Activated CD4-positive, alpha-beta T cell treated with anti-CD3 and anti-CD28 coated beads for 36 hours (primary cell): ENCODE results near the gene IPCEF1. TPM values are rescaled to one million over a fixed set of nuclear protein-coding genes. Genes with fewer than 3 reads are reported as not detected.
"Not testable (repeated sequence)": the region's sequence is repeated elsewhere in the genome, so short reads cannot be mapped to it uniquely, and the experiment has no call there.

ENCODE experiments used
- ATAC-seq: fragments of 200-7000 bp; cut with Tn5 transposase; one replicate; pipeline ENCODE4 v1.10.0; 2021; ENCODE audit warnings: mild to moderate bottlenecking, moderate library complexity
- CTCF ChIA-PET: fragments of 350-600 bp; sonication (Branson Sonifier 250); formaldehyde crosslinking; loops from one replicate; lab custom pipeline; 2021; ENCODE audit warnings: antibody characterized with exemption; lab: Charles Lee
- POLR2A ChIA-PET: fragments of 350-600 bp; sonication (Branson Sonifier 250); formaldehyde crosslinking; loops from one replicate; lab custom pipeline; 2021; ENCODE audit warnings: antibody characterized with exemption, inconsistent platforms; lab: Charles Lee
- DNase-seq: peaks from one replicate; pipeline ENCODE4 v3.0.0-alpha.2; 2020
- H3K27ac Mint-ChIP-seq: one replicate; pipeline ENCODE4 v1.8.0; 2021; ENCODE audit warnings: mixed read lengths
- H3K27me3 Mint-ChIP-seq: one replicate; pipeline ENCODE4 v1.8.0; 2021; ENCODE audit warnings: mixed read lengths
- H3K36me3 Mint-ChIP-seq: one replicate; pipeline ENCODE4 v1.8.0; 2021; ENCODE audit warnings: low read depth, mixed read lengths
- H3K4me1 Mint-ChIP-seq: one replicate; pipeline ENCODE4 v1.8.0; 2021; ENCODE audit warnings: mixed read lengths
- H3K4me3 Mint-ChIP-seq: one replicate; pipeline ENCODE4 v1.8.0; 2021; ENCODE audit warnings: mild to moderate bottlenecking, moderate library complexity, mixed read lengths
- H3K9me3 Mint-ChIP-seq: one replicate; pipeline ENCODE4 v1.8.0; 2021; ENCODE audit warnings: low read depth, mixed read lengths
- intact Hi-C, 2 experiments: fragments of 100-400 bp; cut with DNase I in 1 of 2; cut with micrococcal nuclease in 1 of 2; formaldehyde crosslinking; loops; one replicate each; pipeline versions ENCODE4 v1.14.2 to v1.15.1; 2022 to 2024; cut with DNase I, micrococcal nuclease
- total RNA-seq, 2 experiments: library from RNA; stranded (reverse); gene quantifications; one replicate each; pipeline ENCODE4 v1.2.3, GENCODE V29; 2021

Gene IPCEF1
- total RNA-seq, 2 experiments from 2014 or later, result 10.9 to 11.6 TPM

DNA sequence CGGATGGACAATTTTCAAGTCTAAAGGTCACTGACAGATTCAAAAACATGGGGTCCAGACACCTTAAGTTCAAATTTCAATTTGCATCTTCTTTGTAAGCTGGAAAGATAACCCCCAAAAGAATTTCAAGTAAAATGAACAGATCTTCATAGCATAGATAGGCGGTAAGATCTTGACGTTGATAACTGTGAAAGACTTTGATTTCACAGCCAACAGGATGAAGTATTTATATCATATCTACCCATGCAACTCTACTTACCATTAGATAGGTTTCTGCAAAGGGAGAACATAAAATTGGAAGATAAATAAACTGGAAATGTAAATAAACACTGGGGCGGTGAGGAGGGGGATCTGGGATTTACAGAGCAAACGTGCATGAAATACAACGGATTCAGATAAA lies 137.8 kb downstream of the IPCEF1 start:
- Mint-ChIP-seq H3K27ac (peak overlapping the region; percentile 32), H3K4me3 (peak overlapping the region; percentile 21), H3K27me3 (no peaks in the 10 kb centered on the region), H3K9me3 (no peaks in the 10 kb centered on the region), H3K4me1 (peaks cover 60% of the 10 kb centered on the region), H3K36me3 (peaks cover 27% of the 10 kb centered on the region)
- CTCF ChIA-PET, result interaction anchor here (0.6 kb wide), 1 partner anchor 56 kb away, joined by 3 read pairs; no protein-coding TSS in a partner anchor
- POLR2A ChIA-PET, result interaction anchor here (1.6 kb wide), 1 partner anchor 28 kb away, joined by 5 read pairs; no protein-coding TSS in a partner anchor
- intact Hi-C loops, result no loop called here
- no peak for DNase-seq
- ATAC-seq, result no peak

DNA sequence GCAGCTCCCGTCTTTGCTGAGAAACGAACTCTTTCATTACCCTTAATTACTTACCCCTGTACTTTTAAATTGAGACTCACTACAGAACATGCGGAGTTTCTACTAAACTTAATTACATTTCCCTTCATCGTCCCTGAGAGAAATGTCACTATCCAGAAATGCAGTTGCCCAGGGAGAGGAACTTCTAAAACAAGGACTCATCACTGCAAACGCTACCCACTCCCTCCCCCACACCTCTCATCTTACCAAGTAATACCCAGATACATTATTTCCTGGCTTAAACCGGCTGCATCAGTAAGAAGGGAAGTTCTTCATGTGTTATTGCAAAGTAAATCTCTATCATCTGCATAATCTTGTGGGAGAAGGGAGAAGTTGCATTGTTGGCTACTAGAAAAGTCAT lies 138.3 kb downstream of the IPCEF1 start:
- peak overlapping the region; percentile 88 for H3K27ac Mint-ChIP-seq
- H3K27me3 Mint-ChIP-seq, result no peaks in the 10 kb centered on the region
- H3K4me3 Mint-ChIP-seq, result peak overlapping the region; percentile 48
- H3K36me3 Mint-ChIP-seq, result peaks cover 30% of the 10 kb centered on the region
- CTCF ChIA-PET, result interaction anchor here (0.6 kb wide), 1 partner anchor 56 kb away, joined by 3 read pairs; no protein-coding TSS in a partner anchor
- POLR2A ChIA-PET, result interaction anchor here (0.8 to 1.6 kb wide), 2 partner anchors 29 to 33 kb away, joined by 3 to 5 read pairs; no protein-coding TSS in a partner anchor
- intact Hi-C loops, result no loop called here
- H3K4me1 Mint-ChIP-seq, result peaks cover 55% of the 10 kb centered on the region
- ATAC-seq, result peak; percentile 90
- H3K9me3 Mint-ChIP-seq, result no peaks in the 10 kb centered on the region
- DNase-seq, result peak; percentile 63

DNA sequence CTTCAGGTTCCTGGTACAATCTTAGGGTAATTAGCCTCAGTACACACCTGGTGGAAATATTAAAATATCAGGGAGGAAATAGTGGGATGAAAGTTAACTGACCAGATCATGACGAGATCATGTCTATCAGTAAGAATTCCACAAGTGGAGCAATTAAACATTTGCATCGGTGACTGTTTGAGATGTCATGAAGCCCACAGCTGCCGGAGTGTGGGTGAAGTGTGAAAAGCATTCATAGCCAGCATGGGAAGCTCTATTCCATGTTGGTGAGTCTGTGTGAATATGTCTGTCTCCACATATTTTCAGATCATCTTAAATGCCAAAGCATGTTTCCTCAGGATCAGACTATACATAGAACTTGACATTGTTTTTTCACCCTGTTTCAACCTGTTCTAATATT lies 142.8 kb downstream of the IPCEF1 start:
- ChIA-PET POLR2A (no interaction called here), CTCF (interaction anchor here (1.1 to 2.7 kb wide), 2 partner anchors 34 to 56 kb away, joined by 3 to 6 read pairs; no protein-coding TSS in a partner anchor)
- no peak overlapping the region for H3K27ac Mint-ChIP-seq
- H3K9me3 Mint-ChIP-seq, result no peaks in the 10 kb centered on the region
- DNase-seq, result no peak
- peaks cover 31% of the 10 kb centered on the region for H3K36me3 Mint-ChIP-seq
- H3K4me3 Mint-ChIP-seq, result no peak overlapping the region
- peaks cover 36% of the 10 kb centered on the region for H3K4me1 Mint-ChIP-seq
- no peaks in the 10 kb centered on the region for H3K27me3 Mint-ChIP-seq
- intact Hi-C loops, result no loop called here
- ATAC-seq, result no peak

DNA sequence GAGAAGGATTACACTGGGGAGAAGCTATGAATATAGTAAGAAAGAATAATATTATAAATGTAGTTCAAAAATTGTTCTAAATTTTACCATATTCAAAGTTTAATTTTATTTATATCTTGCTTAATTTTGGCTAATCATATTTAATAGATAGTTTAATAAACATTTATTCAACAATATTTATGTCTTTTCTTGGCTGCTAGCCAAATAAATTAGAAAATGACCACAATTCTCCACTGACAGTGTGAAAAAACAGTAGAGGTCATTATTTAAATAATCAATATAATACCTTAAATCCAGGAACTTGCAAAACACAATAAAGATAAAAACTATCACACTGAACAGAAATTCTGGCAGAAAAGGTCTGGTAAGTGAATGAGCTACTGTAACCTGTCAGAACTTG lies 145.9 kb downstream of the IPCEF1 start:
- Mint-ChIP-seq H3K27ac (no peak overlapping the region), H3K4me1 (peaks cover 31% of the 10 kb centered on the region), H3K27me3 (no peaks in the 10 kb centered on the region), H3K9me3 (no peaks in the 10 kb centered on the region), H3K4me3 (no peak overlapping the region), H3K36me3 (peaks cover 42% of the 10 kb centered on the region)
- ChIA-PET POLR2A (interaction anchor here (0.6 to 0.7 kb wide), 2 partner anchors 693 to 1005 kb away, joined by 3 to 9 read pairs; no protein-coding TSS in a partner anchor), CTCF (interaction anchor here (0.9 to 1.6 kb wide), 2 partner anchors 12 to 128 kb away, joined by 3 read pairs; no protein-coding TSS in a partner anchor)
- intact Hi-C loops, result no loop called here
- ATAC-seq (no peak), DNase-seq (no peak)

DNA sequence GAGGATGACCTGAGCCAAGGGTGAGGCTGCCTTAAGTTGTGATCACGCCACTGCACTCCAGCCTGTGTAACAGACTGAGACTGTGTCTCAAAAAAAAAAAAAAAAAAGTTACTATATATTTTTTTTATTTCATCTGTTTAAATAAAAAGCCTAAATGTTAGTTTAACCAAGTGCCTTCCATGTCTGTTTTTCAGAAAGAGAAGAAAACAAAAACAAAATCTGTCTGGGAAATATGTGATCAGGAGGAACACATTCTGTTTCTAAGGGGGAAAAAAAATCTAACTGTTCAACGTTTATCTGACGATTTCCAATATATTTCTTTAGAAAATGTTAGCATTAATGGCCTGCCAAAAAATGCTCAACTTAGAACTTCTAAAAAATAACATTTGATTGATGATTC lies 147.0 kb downstream of the IPCEF1 start:
- peaks cover 34% of the 10 kb centered on the region for H3K4me1 Mint-ChIP-seq
- H3K27me3 Mint-ChIP-seq, result no peaks in the 10 kb centered on the region
- H3K9me3 Mint-ChIP-seq, result no peaks in the 10 kb centered on the region
- peaks cover 47% of the 10 kb centered on the region for H3K36me3 Mint-ChIP-seq
- POLR2A ChIA-PET, result no interaction called here
- CTCF ChIA-PET, result interaction anchor here (0.7 kb wide), 1 partner anchor 14 kb away, joined by 3 read pairs; no protein-coding TSS in a partner anchor
- H3K27ac Mint-ChIP-seq, result no peak overlapping the region
- DNase-seq (no peak), ATAC-seq (no peak)
- intact Hi-C loops, result no loop called here
- H3K4me3 Mint-ChIP-seq, result no peak overlapping the region

DNA sequence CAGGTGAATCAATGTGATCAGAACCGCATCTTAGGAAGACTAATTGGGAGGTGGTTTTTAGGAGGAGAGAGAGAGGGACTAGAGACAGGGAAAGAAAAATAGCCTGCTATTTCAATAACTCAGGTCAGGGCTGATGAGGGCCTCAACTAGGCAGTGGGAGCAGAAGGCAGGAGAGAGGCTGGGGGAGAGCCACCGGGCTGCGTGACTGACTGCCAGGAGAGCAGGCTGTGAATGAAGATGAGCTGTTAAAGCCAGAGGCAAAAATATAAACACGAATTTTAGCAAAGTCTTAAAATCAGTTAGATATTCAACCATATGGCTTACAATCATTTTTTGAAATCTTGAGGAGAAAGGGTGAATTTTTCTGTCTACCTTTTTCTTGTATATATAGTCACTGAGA lies 149.6 kb downstream of the IPCEF1 start:
- DNase-seq, result no peak
- H3K27me3 Mint-ChIP-seq, result no peaks in the 10 kb centered on the region
- intact Hi-C loops, result no loop called here
- no peaks in the 10 kb centered on the region for H3K9me3 Mint-ChIP-seq
- POLR2A ChIA-PET, result no interaction called here
- no peak for ATAC-seq
- H3K4me1 Mint-ChIP-seq, result peaks cover 42% of the 10 kb centered on the region
- peaks cover 56% of the 10 kb centered on the region for H3K36me3 Mint-ChIP-seq
- H3K4me3 Mint-ChIP-seq, result no peak overlapping the region
- H3K27ac Mint-ChIP-seq, result no peak overlapping the region
- CTCF ChIA-PET, result interaction anchor here (0.9 kb wide), 2 partner anchors 10 to 70 kb away, joined by 3 read pairs; no protein-coding TSS in a partner anchor

DNA sequence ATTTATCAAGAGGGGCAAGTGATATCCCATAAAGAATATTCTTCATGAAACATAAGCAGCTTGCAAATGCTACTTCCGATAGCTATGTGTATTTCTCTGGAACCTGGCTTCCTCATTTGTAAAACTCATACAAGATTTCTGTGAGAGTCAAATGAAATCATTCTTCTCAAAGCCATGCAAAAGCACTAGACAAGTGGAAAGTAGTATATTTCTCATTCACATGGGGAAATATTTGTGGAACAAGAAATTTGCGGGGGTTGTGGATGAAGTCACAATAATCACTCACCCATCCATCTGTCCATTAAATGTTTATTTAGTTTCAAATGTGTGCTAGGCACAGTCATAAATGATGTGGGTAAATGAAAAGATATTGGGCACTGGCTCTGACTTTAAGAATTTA lies 150.5 kb downstream of the IPCEF1 start:
- no peak overlapping the region for H3K27ac Mint-ChIP-seq
- peaks cover 45% of the 10 kb centered on the region for H3K4me1 Mint-ChIP-seq
- no peak for DNase-seq
- no peak for ATAC-seq
- H3K9me3 Mint-ChIP-seq, result no peaks in the 10 kb centered on the region
- no peaks in the 10 kb centered on the region for H3K27me3 Mint-ChIP-seq
- intact Hi-C loops, result no loop called here
- no peak overlapping the region for H3K4me3 Mint-ChIP-seq
- CTCF ChIA-PET, result interaction anchor here (0.9 kb wide), 1 partner anchor 18 kb away, joined by 4 read pairs; no protein-coding TSS in a partner anchor
- peaks cover 59% of the 10 kb centered on the region for H3K36me3 Mint-ChIP-seq
- POLR2A ChIA-PET, result interaction anchor here (0.6 kb wide), 1 partner anchor 559 kb away, joined by 3 read pairs; no protein-coding TSS in a partner anchor

DNA sequence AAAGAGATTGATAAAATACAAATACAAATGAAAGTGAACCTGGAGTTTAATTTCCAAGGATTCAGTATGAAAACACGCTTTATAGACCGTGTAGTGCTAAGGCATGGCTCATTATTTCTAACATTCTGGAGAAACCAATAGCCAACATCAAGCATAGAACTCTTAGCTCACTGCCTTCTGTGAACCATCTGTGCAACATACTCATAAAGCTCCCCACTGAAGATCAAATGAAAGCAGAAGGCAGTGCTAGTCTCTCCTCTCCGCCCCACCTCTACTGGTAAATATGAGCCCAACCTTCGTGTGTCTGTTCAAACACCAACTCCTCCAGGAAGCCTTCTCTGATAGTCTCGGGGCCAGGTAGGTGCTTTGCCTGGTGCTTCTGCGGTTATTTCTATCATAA lies 153.6 kb downstream of the IPCEF1 start:
- H3K27ac Mint-ChIP-seq, result no peak overlapping the region
- no peaks in the 10 kb centered on the region for H3K9me3 Mint-ChIP-seq
- ChIA-PET POLR2A (no interaction called here), CTCF (interaction anchor here (0.7 to 1.5 kb wide), 2 partner anchors 17 to 20 kb away, joined by 3 read pairs; no protein-coding TSS in a partner anchor)
- intact Hi-C loops, result no loop called here
- H3K36me3 Mint-ChIP-seq, result peaks cover 63% of the 10 kb centered on the region
- peak; percentile 84 for ATAC-seq
- no peak overlapping the region for H3K4me3 Mint-ChIP-seq
- no peaks in the 10 kb centered on the region for H3K27me3 Mint-ChIP-seq
- H3K4me1 Mint-ChIP-seq, result peaks cover 45% of the 10 kb centered on the region
- no peak for DNase-seq

DNA sequence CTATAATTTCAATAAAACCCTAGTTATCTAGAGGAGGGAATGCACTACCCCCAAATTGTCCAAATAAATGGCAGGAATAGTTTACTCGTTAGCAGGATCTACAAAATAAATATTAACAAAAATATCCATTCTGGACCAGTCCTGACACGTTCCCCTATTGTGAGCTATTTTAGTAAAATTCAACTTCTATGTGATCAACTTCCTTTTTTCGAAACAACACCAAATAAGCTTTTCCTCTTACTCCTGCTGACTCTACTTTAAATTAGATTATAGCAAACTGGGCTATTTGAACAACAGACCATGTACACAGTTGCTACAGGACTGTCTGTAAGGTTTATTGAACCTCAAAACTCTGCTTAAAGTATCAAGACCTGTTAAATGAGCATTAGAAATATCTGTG lies 154.3 kb downstream of the IPCEF1 start:
- CTCF ChIA-PET, result no interaction called here
- peak overlapping the region; percentile 52 for H3K27ac Mint-ChIP-seq
- H3K9me3 Mint-ChIP-seq, result no peaks in the 10 kb centered on the region
- ATAC-seq (no peak), DNase-seq (no peak)
- POLR2A ChIA-PET, result no interaction called here
- intact Hi-C loops, result no loop called here
- H3K4me3 Mint-ChIP-seq, result no peak overlapping the region
- peaks cover 47% of the 10 kb centered on the region for H3K4me1 Mint-ChIP-seq
- H3K36me3 Mint-ChIP-seq, result peaks cover 57% of the 10 kb centered on the region
- no peaks in the 10 kb centered on the region for H3K27me3 Mint-ChIP-seq

DNA sequence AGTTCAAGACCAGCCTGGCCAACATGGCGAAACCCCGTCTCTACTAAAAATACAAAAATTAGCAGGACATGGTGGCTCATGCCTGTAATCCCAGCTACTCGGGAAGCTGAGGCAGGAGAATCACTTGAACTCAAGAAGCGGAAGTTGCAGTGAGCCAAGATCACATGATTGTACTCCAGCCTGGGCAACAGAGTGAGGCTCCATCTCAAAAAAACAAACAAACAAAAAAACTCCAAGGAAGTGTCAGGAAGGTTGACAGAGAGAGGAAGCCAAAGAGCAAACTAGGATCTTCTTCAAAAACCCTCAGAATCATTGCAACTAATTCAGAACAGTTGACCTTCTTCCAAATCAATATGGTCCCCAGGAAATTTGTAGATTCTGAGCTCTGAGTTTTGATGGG lies 154.9 kb downstream of the IPCEF1 start:
- Mint-ChIP-seq H3K4me1 (peaks cover 52% of the 10 kb centered on the region), H3K36me3 (peaks cover 54% of the 10 kb centered on the region)
- H3K9me3 Mint-ChIP-seq, ATAC-seq, H3K27me3 Mint-ChIP-seq, DNase-seq, H3K4me3 Mint-ChIP-seq, H3K27ac Mint-ChIP-seq, intact Hi-C loops, POLR2A ChIA-PET, CTCF ChIA-PET: not testable (repeated sequence)

DNA sequence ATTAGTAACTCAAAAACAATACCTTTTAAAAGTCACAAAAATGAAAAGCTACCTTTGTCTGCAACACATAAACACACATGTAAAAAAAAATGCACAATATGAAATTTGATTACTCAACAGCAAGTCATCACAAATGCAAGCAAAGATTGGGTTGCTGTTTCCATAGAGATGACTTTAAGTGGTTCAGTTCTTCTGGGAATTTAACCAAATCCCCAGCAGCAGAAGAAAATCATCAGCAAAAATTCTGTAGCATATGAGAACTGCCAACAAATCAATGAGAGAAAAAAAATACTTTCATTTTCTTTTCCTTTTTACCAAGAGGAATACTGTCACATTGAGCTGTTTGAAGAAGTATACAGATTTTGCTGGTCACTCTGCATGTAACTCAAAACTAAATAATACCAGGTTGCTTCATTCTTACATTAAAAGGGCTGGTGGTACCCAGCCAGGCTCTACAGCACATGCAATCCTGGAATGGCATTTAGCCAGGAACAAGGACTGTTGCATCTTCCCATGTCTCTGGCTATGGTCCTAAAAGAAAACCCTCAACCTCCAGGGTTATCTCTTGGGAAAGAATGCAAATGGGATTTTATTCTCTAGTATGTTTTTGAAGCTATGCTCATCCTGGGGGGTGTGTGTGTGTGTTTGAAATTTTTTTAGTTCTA lies 159.3 kb downstream of the IPCEF1 start:
- ATAC-seq (peak; percentile 65), DNase-seq (no peak)
- Mint-ChIP-seq H3K4me1 (peaks cover 48% of the 10 kb centered on the region), H3K27ac (no peak overlapping the region), H3K27me3 (no peaks in the 10 kb centered on the region), H3K9me3 (peaks cover 5% of the 10 kb centered on the region), H3K4me3 (no peak overlapping the region), H3K36me3 (peaks cover 45% of the 10 kb centered on the region)
- CTCF ChIA-PET, result interaction anchor here (0.7 to 1.8 kb wide), 7 partner anchors 12 to 77 kb away, joined by 3 to 6 read pairs (median 3); no protein-coding TSS in a partner anchor
- POLR2A ChIA-PET, result interaction anchor here (0.6 to 1.1 kb wide), 2 partner anchors 30 to 35 kb away, joined by 4 read pairs; no protein-coding TSS in a partner anchor
- intact Hi-C loops, result no loop called here
